IMR-90 (cell line): ENCODE measurements around the gene GTSE1. TPM values are rescaled to one million over a fixed set of nuclear protein-coding genes. Genes with fewer than 3 reads are reported as not detected.

ENCODE experiments used
- ATAC-seq: fragments of 200-7000 bp; cut with Tn5 transposase; 2 replicates; pipeline ENCODE4 v1.9.1; 2020; ENCODE audit warnings: low read depth, mild to moderate bottlenecking, moderate library complexity
- BruUV-seq: library from RNA; stranded (reverse); fragments of 400-500 nt; replicated peaks from 2 replicates; lab custom pipeline; 2021; lab: Mats Ljungman, UMichigan
- CTCF ChIA-PET: fragments of 300-600 bp; formaldehyde crosslinking; extraction: SDS; loops from one replicate; lab custom pipeline; 2021; ENCODE audit warnings: antibody characterized with exemption; lab: Yijun Ruan, JAX
- POLR2A ChIA-PET: fragments of 300-600 bp; sonication (Branson Sonifier 250); formaldehyde crosslinking; loops from one replicate; lab custom pipeline; 2022; ENCODE audit warnings: antibody characterized with exemption; ENCODE audit not compliant: unreplicated experiment; lab: Charles Lee
- DNase-seq: peaks from one replicate; pipeline ENCODE4 v3.0.0; 2013
- H2AFZ ChIP-seq: replicated peaks from 2 replicates; pipeline ENCODE3; 2013; ENCODE audit warnings: low read length, mild to moderate bottlenecking; ENCODE audit not compliant: poor library complexity
- H2AK5ac ChIP-seq: 2 replicates; pipeline ENCODE4 v1.6.1; 2013; ENCODE audit warnings: low read depth, low read length, inconsistent platforms
- H2AK9ac ChIP-seq: replicated peaks from 2 replicates; pipeline ENCODE3; 2013; ENCODE audit warnings: mild to moderate bottlenecking, low read depth, low read length, moderate library complexity; ENCODE audit not compliant: poor library complexity
- H2BK120ac ChIP-seq: 2 replicates; pipeline ENCODE4 v1.6.1; 2013; ENCODE audit warnings: low read depth, low read length, inconsistent platforms
- H2BK15ac ChIP-seq: 3 replicates; pipeline ENCODE4 v1.6.1; 2013; ENCODE audit warnings: low read depth, low read length, inconsistent platforms
- H2BK20ac ChIP-seq: 2 replicates; pipeline ENCODE4 v1.6.1; 2013; ENCODE audit warnings: low read depth, mild to moderate bottlenecking, inconsistent platforms, low read length, moderate library complexity
- H2BK5ac ChIP-seq: 2 replicates; pipeline ENCODE4 v1.6.1; 2013; ENCODE audit warnings: mild to moderate bottlenecking, low read depth, low read length, inconsistent platforms; ENCODE audit not compliant: poor library complexity, severe bottlenecking
- H3K14ac ChIP-seq: replicated peaks from 2 replicates; pipeline ENCODE4 v1.6.1; 2013; ENCODE audit warnings: low read depth, low read length, inconsistent platforms
- H3K18ac ChIP-seq: 2 replicates; pipeline ENCODE4 v1.6.1; 2013; ENCODE audit warnings: low read depth, low read length, control low read depth
- H3K23ac ChIP-seq: 2 replicates; pipeline ENCODE4 v1.6.1; 2013; ENCODE audit warnings: low read depth, low read length, inconsistent platforms
- H3K27ac ChIP-seq: 2 replicates; pipeline ENCODE4 v1.5.1; 2013; ENCODE audit warnings: mild to moderate bottlenecking, control low read depth, low read length; ENCODE audit not compliant: insufficient read depth
- H3K27me3 ChIP-seq: 2 replicates; pipeline ENCODE4 v1.6.1; 2013; ENCODE audit warnings: low read length; ENCODE audit not compliant: control insufficient read depth, insufficient read depth
- H3K36me3 ChIP-seq: 2 replicates; pipeline ENCODE4 v1.6.1; 2013; ENCODE audit warnings: low read length, mixed read lengths; ENCODE audit not compliant: control insufficient read depth, insufficient read depth
- H3K4ac ChIP-seq: 2 replicates; pipeline ENCODE4 v1.6.1; 2013; ENCODE audit warnings: low read depth, low read length, inconsistent platforms
- H3K4me1 ChIP-seq: 2 replicates; pipeline ENCODE4 v1.6.1; 2013; ENCODE audit warnings: low read length, mixed read lengths; ENCODE audit not compliant: control insufficient read depth, insufficient read depth
- H3K4me2 ChIP-seq: 2 replicates; pipeline ENCODE4 v1.6.1; 2013; ENCODE audit warnings: low read depth, mild to moderate bottlenecking, control low read depth, low read length, moderate library complexity
- H3K4me3 ChIP-seq: 2 replicates; pipeline ENCODE4 v1.5.1; 2013; ENCODE audit warnings: low read depth, mild to moderate bottlenecking, control low read depth, low read length, moderate library complexity; ENCODE audit not compliant: insufficient read depth
- H3K56ac ChIP-seq: 2 replicates; pipeline ENCODE4 v1.6.1; 2013; ENCODE audit warnings: low read length, inconsistent platforms; ENCODE audit not compliant: insufficient read depth; ENCODE audit errors: extremely low read depth
- H3K79me1 ChIP-seq, 2 experiments: 2 replicates each; pipeline ENCODE4 v1.6.1; 2013; ENCODE audit warnings: low read length in 2 of 2, inconsistent platforms in 1 of 2, low read depth in 1 of 2
- H3K9ac ChIP-seq: 2 replicates; pipeline ENCODE4 v1.6.1; 2013; ENCODE audit warnings: low read depth, low read length, control low read depth
- H3K9me1 ChIP-seq: 2 replicates; pipeline ENCODE4 v1.6.1; 2013; ENCODE audit warnings: low read length, inconsistent platforms; ENCODE audit not compliant: insufficient read depth
- H3K9me3 ChIP-seq: 2 replicates; pipeline ENCODE4 v1.6.1; 2013; ENCODE audit warnings: low read length; ENCODE audit not compliant: control insufficient read depth, insufficient read depth
- H4K20me1 ChIP-seq: 2 replicates; pipeline ENCODE4 v1.6.1; 2013; ENCODE audit warnings: low read length, inconsistent platforms; ENCODE audit not compliant: insufficient read depth
- H4K5ac ChIP-seq: 2 replicates; pipeline ENCODE4 v1.6.1; 2013; ENCODE audit warnings: mild to moderate bottlenecking, low read depth, low read length, control low read depth
- H4K8ac ChIP-seq, 2 experiments: 2 replicates each; pipeline ENCODE4 v1.6.1; 2013; ENCODE audit warnings: low read depth in 2 of 2, low read length in 2 of 2, control low read depth in 1 of 2, inconsistent platforms in 1 of 2
- H4K91ac ChIP-seq: 2 replicates; pipeline ENCODE4 v1.6.1; 2013; ENCODE audit warnings: low read depth, low read length, inconsistent platforms; ENCODE audit not compliant: insufficient read depth
- CEBPB ChIP-seq: IDR thresholded peaks from 2 replicates; pipeline ENCODE4 v1.6.1; 2012; ENCODE audit warnings: low read depth, low read length, improper control_type of control experiment
- FOS ChIP-seq: fragments of 150-350 bp; IDR thresholded peaks from 2 replicates; pipeline ENCODE4 v1.6.1; 2016; ENCODE audit warnings: low read depth, low read length
- MXI1 ChIP-seq: IDR thresholded peaks from 2 replicates; pipeline ENCODE4 v1.6.1; 2012; ENCODE audit warnings: low read depth, mild to moderate bottlenecking, low read length, moderate library complexity, borderline replicate concordance
- POLR2A ChIP-seq: IDR thresholded peaks from 2 replicates; pipeline ENCODE4 v1.6.1; 2012; ENCODE audit warnings: mild to moderate bottlenecking, low read depth, low read length
- RAD21 ChIP-seq: IDR thresholded peaks from 2 replicates; pipeline ENCODE4 v1.6.1; 2012; ENCODE audit warnings: low read length, improper control_type of control experiment
- RCOR1 ChIP-seq: IDR thresholded peaks from 2 replicates; pipeline ENCODE4 v1.6.1; 2012; ENCODE audit warnings: mild to moderate bottlenecking, low read length, improper control_type of control experiment; ENCODE audit not compliant: insufficient replicate concordance
- RFX5 ChIP-seq: IDR thresholded peaks from 2 replicates; pipeline ENCODE4 v1.8.0; 2012; ENCODE audit warnings: low read depth, mild to moderate bottlenecking, low read length, moderate library complexity
- SMC3 ChIP-seq: fragments of 150-350 bp; IDR thresholded peaks from 2 replicates; pipeline ENCODE4 v1.6.1; 2016; ENCODE audit warnings: low read depth, mild to moderate bottlenecking, antibody characterized with exemption, low read length, moderate library complexity
- USF2 ChIP-seq: fragments of 150-350 bp; IDR thresholded peaks from 2 replicates; pipeline ENCODE4 v1.6.1; 2017; ENCODE audit warnings: mild to moderate bottlenecking, antibody characterized with exemption, low read length, low read depth
- WGBS, 2 experiments: methylation state at CpG; one replicate each; pipeline versions ENCODE4 v1.1.5 to v1.1.7; 2013; ENCODE audit warnings: missing lambda C conversion rate in 2 of 2; ENCODE audit not compliant: insufficient read length in 1 of 2; ENCODE audit errors: extremely low coverage in 2 of 2; 5-methylcytosine and 5-hydroxymethylcytosine counted together
- dilution Hi-C: fragments of 300-500 bp; cut with HindIII; formaldehyde crosslinking; loops from one replicate; pipeline ENCODE4 v1.14.3; 2018; ENCODE audit warnings: low sequenced_read_pairs; ENCODE audit not compliant: unreplicated experiment
- in situ Hi-C: fragments of 300-500 bp; cut with MboI; formaldehyde crosslinking; loops from 3 replicates; pipeline ENCODE4 v1.14.3; 2019; ENCODE audit warnings: low sequenced_read_pairs, inconsistent platforms, mixed read lengths
- intact Hi-C: fragments of 100-400 bp; cut with micrococcal nuclease; formaldehyde crosslinking; loops from 2 replicates; pipeline ENCODE4 v1.10.0; 2022
- polyA plus RNA-seq, 3 experiments: library from polyadenylated mRNA; depleted of rRNA; stranded (reverse); fragments of >200 nt; gene quantifications; 2 replicates each; pipeline ENCODE4 v1.2.3, GENCODE V29; 2012; ENCODE audit warnings: low replicate concordance in 1 of 3
- total RNA-seq: library from RNA; depleted of rRNA; stranded (reverse); fragments of >200 nt; gene quantifications from 2 replicates; pipeline ENCODE4 v1.2.3, GENCODE V29; 2012

The GTSE1 gene
- total and polyA plus RNA-seq, 2 of the 4 experiments (the other 2 are of a cell fraction), result 5.9 to 17.1 TPM

- 100% methylated on average over 1 of the region's 12 CpGs; no CpG with 5 or more reads in 1 of the 2 experiments for WGBS, 2 experiments
- TF ChIP-seq RCOR1 (no peak), FOS (no peak), USF2 (no peak), RAD21 (no peak), RFX5 (no peak), POLR2A (no peak), CEBPB (no peak), MXI1 (no peak), SMC3 (no peak)
These were observed 51.0 kb downstream of the GTSE1 start for GRCh38 chr22:46347646-46348045.

More at GRCh38 chr22:46347646-46348045, 51.0 kb downstream of the GTSE1 start:
- H2AK9ac ChIP-seq, result no peak overlapping the region
- ChIA-PET POLR2A (no interaction called here), CTCF (no interaction called here)
- H3K4me1 ChIP-seq, result no peaks in the 10 kb centered on the region
- no peak overlapping the region for H2AK5ac ChIP-seq
- H4K8ac ChIP-seq, result no peak overlapping the region
- H3K9me3 ChIP-seq, result no peaks in the 10 kb centered on the region
- H4K91ac ChIP-seq, result no peak overlapping the region
- peaks cover 12 to 28% of the 10 kb centered on the region in 2 experiments for H3K79me1 ChIP-seq
- H3K9ac ChIP-seq, result no peak overlapping the region
- H3K14ac ChIP-seq, result no peak overlapping the region
- H3K4me2 ChIP-seq, result no peak overlapping the region
- no peak overlapping the region for H2BK120ac ChIP-seq
- peaks cover 82% of the 10 kb centered on the region for H3K36me3 ChIP-seq
- dilution Hi-C loops (no loop called here), in situ Hi-C loops (loop anchor here (5.0 kb wide), 1 partner anchor 50 kb away; no protein-coding TSS in a partner anchor), intact Hi-C loops (no loop called here)
- ATAC-seq, result no peak
- no peak overlapping the region for H3K27ac ChIP-seq
- no peak overlapping the region for H3K4ac ChIP-seq
- H2BK5ac ChIP-seq, result no peak overlapping the region
- H3K56ac ChIP-seq, result no peak overlapping the region
- no peaks in the 10 kb centered on the region for H3K27me3 ChIP-seq
- H4K5ac ChIP-seq, result no peak overlapping the region
- no TSS peak for BruUV-seq
- no peak overlapping the region for H3K4me3 ChIP-seq
- H2AFZ ChIP-seq, result no peak overlapping the region
- no peak overlapping the region for H3K18ac ChIP-seq
- H3K9me1 ChIP-seq, result no peaks in the 10 kb centered on the region
- no peak overlapping the region for H3K23ac ChIP-seq
- H4K20me1 ChIP-seq, result peaks cover 9% of the 10 kb centered on the region
- no peak for DNase-seq
- no peak overlapping the region for H2BK20ac ChIP-seq
- H2BK15ac ChIP-seq, result no peak overlapping the region
